Activated B cell treated with CpG ODN at 0.5 μM for 24 hours (primary cell): Measurements from ENCODE around the gene YBX3. TPM values are rescaled to one million over a fixed set of nuclear protein-coding genes. Genes with fewer than 3 reads are reported as not detected.

Experiments
- ATAC-seq: fragments of 200-7000 bp; cut with Tn5 transposase; one replicate; pipeline ENCODE4 v1.10.0; 2021; ENCODE audit warnings: low read depth, mild to moderate bottlenecking, moderate library complexity
- CTCF ChIA-PET: fragments of 350-600 bp; sonication (Branson Sonifier 250); formaldehyde crosslinking; loops from one replicate; lab custom pipeline; 2021; ENCODE audit warnings: antibody characterized with exemption; lab: Charles Lee
- POLR2A ChIA-PET: fragments of 350-600 bp; sonication (Branson Sonifier 250); formaldehyde crosslinking; loops from one replicate; lab custom pipeline; 2021; ENCODE audit warnings: antibody characterized with exemption; lab: Charles Lee
- DNase-seq: peaks from one replicate; pipeline ENCODE4 v3.0.0; 2022
- H3K27ac Mint-ChIP-seq: one replicate; pipeline ENCODE4 v1.8.0; 2020; ENCODE audit warnings: mixed read lengths
- H3K27me3 Mint-ChIP-seq: one replicate; pipeline ENCODE4 v1.8.0; 2021; ENCODE audit warnings: mixed read lengths
- H3K36me3 Mint-ChIP-seq: one replicate; pipeline ENCODE4 v1.8.0; 2021; ENCODE audit warnings: low read depth, mixed read lengths
- H3K4me1 Mint-ChIP-seq: one replicate; pipeline ENCODE4 v1.8.0; 2021; ENCODE audit warnings: mixed read lengths
- H3K4me3 Mint-ChIP-seq: one replicate; pipeline ENCODE4 v1.8.0; 2020; ENCODE audit warnings: mild to moderate bottlenecking, mixed read lengths
- H3K9me3 Mint-ChIP-seq: one replicate; pipeline ENCODE4 v1.8.0; 2020; ENCODE audit warnings: mixed read lengths
- CTCF ChIP-seq: fragments of 200-600 bp; IDR thresholded peaks from one replicate; pipeline ENCODE4 v1.8.0; 2022; ENCODE audit warnings: antibody characterized with exemption, mild to moderate bottlenecking
- intact Hi-C: fragments of 100-400 bp; cut with micrococcal nuclease; formaldehyde crosslinking; loops from one replicate; pipeline ENCODE4 v1.15.1; 2024
- total RNA-seq: library from RNA; stranded (reverse); gene quantifications from 2 replicates; pipeline ENCODE4 v1.2.3, GENCODE V29; 2022

The YBX3 gene
- total RNA-seq, 1 donor from 2014 or later: 50.3 TPM

GRCh38 chr12:10725003-10725402, 1.9 kb upstream of the YBX3 start:
- no peak overlapping the region for H3K27ac Mint-ChIP-seq
- no peak for DNase-seq
- peaks cover 33% of the 10 kb centered on the region for H3K4me1 Mint-ChIP-seq
- ChIA-PET CTCF (no interaction called here), POLR2A (no interaction called here)
- intact Hi-C loops: no loop called here
- no peak overlapping the region for H3K4me3 Mint-ChIP-seq
- H3K27me3 Mint-ChIP-seq: peaks cover 6% of the 10 kb centered on the region
- ATAC-seq: no peak
- H3K9me3 Mint-ChIP-seq: no peaks in the 10 kb centered on the region
- peaks cover 5% of the 10 kb centered on the region for H3K36me3 Mint-ChIP-seq
- no peak for TF ChIP-seq CTCF

- no peak for TF ChIP-seq CTCF
- H3K4me3 Mint-ChIP-seq: peak overlapping the region; percentile 88
- H3K27me3 Mint-ChIP-seq: peaks cover 6% of the 10 kb centered on the region
- H3K27ac Mint-ChIP-seq: peak overlapping the region; percentile 91
- POLR2A ChIA-PET: no interaction called here
- peak; percentile 77 for ATAC-seq
- peaks cover 33% of the 10 kb centered on the region for H3K4me1 Mint-ChIP-seq
- intact Hi-C loops: loop anchor here (1.0 to 5.0 kb wide), 4 partner anchors 28 to 1890 kb away; partner anchors contain the start of genes CREBL2 and MAGOHB
- H3K36me3 Mint-ChIP-seq: peaks cover 8% of the 10 kb centered on the region
- DNase-seq: peak; percentile 57
- CTCF ChIA-PET: no interaction called here
- H3K9me3 Mint-ChIP-seq: no peaks in the 10 kb centered on the region
Measured at GRCh38 chr12:10722502-10722904, 620 bp downstream of the YBX3 start.

GRCh38 chr12:10721651-10722501, 1.2 kb downstream of the YBX3 start:
- H3K27ac Mint-ChIP-seq: peak overlapping the region; percentile 91
- no peak for TF ChIP-seq CTCF
- H3K4me3 Mint-ChIP-seq: peak overlapping the region; percentile 88
- H3K4me1 Mint-ChIP-seq: peaks cover 33% of the 10 kb centered on the region
- peaks cover 8% of the 10 kb centered on the region for H3K27me3 Mint-ChIP-seq
- no peaks in the 10 kb centered on the region for H3K9me3 Mint-ChIP-seq
- CTCF ChIA-PET: no interaction called here
- intact Hi-C loops: loop anchor here (1.0 to 5.0 kb wide), 4 partner anchors 28 to 1890 kb away; partner anchors contain the start of genes CREBL2 and MAGOHB
- peak; percentile 49 for ATAC-seq
- POLR2A ChIA-PET: no interaction called here
- DNase-seq: peak; percentile 36
- peaks cover 8% of the 10 kb centered on the region for H3K36me3 Mint-ChIP-seq

- ATAC-seq (no peak), DNase-seq (no peak)
- Mint-ChIP-seq H3K9me3 (no peaks in the 10 kb centered on the region), H3K27me3 (peaks cover 9% of the 10 kb centered on the region), H3K36me3 (peaks cover 8% of the 10 kb centered on the region), H3K27ac (no peak overlapping the region), H3K4me3 (peak overlapping the region; percentile 88), H3K4me1 (peaks cover 33% of the 10 kb centered on the region)
- ChIA-PET CTCF (no interaction called here), POLR2A (no interaction called here)
- TF ChIP-seq CTCF: no peak
- intact Hi-C loops: loop anchor here (5.0 kb wide), 1 partner anchor 1891 kb away; the partner anchor contains the start of gene CREBL2
Measured at GRCh38 chr12:10720974-10721650, 2.0 kb downstream of the YBX3 start.

- DNase-seq: no peak
- no peak for TF ChIP-seq CTCF
- Mint-ChIP-seq H3K4me3 (no peak overlapping the region), H3K4me1 (peaks cover 33% of the 10 kb centered on the region), H3K27me3 (peaks cover 12% of the 10 kb centered on the region), H3K9me3 (no peaks in the 10 kb centered on the region), H3K27ac (no peak overlapping the region), H3K36me3 (peaks cover 15% of the 10 kb centered on the region)
- no peak for ATAC-seq
- ChIA-PET POLR2A (no interaction called here), CTCF (no interaction called here)
- intact Hi-C loops: no loop called here
Measured at GRCh38 chr12:10719482-10719881, 3.6 kb downstream of the YBX3 start.
